CD4-positive, alpha-beta T cell treated with Interleukin-10 for 1 hour (primary cell): Measurements from ENCODE around the gene PPP2R5C.

Source experiments
- DNase-seq: peaks from one replicate; pipeline ENCODE4 v3.0.0-alpha.2; 2020

PPP2R5C gene

GRCh38 chr14:101975231-101975630, 213.7 kb downstream of the PPP2R5C start:
- no peak for DNase-seq
